GM19372 (cell line): Measurements from ENCODE around the gene NAP1L1.

ENCODE experiments used
- ATAC-seq: cut with Tn5 transposase; IDR thresholded peaks from one replicate; pipeline ENCODE4 v1.9.1; 2021; ENCODE audit warnings: mild to moderate bottlenecking, low read depth, moderate library complexity; ENCODE audit not compliant: unreplicated experiment

Gene NAP1L1, protein sequence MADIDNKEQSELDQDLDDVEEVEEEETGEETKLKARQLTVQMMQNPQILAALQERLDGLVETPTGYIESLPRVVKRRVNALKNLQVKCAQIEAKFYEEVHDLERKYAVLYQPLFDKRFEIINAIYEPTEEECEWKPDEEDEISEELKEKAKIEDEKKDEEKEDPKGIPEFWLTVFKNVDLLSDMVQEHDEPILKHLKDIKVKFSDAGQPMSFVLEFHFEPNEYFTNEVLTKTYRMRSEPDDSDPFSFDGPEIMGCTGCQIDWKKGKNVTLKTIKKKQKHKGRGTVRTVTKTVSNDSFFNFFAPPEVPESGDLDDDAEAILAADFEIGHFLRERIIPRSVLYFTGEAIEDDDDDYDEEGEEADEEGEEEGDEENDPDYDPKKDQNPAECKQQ

DNA sequence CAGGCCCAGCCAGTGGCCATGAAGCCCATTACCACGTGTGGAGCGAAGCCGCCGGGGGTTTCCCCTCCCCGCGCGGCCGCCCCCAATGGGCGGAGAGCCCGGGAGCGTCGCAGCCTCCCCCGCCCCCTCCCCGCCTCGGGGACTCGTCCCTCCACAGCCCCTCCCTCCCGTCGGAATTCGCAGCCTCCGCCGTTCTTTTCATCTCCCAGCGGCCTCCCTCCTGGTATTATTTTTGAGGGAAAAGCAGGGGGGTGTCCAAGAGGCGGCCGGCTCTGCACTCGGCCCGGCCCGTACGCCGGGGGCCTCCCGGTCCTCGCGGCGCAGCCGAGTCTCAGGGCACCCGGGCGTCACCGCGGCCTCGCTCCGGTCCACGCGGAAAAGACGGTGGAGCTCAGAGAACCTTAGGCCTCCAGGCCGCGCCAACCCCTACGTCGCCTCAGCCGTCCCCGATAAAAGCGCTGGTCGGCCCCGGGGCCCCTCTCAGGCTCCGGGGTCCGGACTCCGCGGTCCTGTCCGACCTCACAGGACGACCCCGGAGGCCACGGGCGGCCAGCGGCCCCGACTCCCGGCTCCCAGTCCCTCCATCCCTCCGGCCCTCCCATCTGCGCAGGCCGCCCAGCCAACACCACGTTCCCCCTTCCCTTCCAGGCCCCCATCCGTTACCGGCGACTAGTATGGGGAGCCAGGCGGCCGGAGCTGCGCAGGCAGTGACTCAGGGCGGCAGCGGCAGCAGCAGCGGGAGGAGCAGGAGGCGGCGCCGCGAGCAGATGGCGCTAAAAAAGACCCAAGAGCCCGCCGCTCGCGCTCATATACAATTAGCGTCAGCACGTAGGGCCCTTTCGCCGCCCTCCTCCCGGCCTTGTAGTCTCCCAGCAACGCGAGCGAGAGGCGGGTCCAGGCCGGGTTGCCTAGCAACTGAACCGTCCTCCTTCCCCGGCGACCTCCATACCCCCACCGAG, at the start of gene NAP1L1:
Gene NAP1L1, minus strand, starts transcription at position 782 of the 959 bp plus-strand sequence. CDS start 10,466 bp downstream, outside the sequence.
- ATAC-seq, result peak; percentile 87

DNA sequence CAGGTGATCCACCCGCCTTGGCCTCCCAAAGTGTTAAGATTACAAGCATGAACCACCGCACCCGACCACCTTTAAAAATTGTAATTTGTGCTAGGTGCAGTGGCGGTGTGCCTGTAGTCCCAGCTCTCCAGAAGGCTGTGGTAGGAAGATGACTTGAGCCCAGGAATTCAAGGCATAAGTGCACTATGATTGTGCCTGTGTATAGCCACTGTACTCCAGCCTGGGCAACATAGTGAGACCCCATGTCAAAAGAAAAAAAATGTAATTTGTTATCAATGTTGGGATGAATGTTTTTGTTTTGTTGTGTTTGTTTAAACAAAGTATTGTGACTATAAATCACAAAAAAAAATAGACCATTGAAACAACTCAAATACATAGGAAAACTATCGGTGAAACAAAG, 43.1 kb upstream of the NAP1L1 start:
- no peak for ATAC-seq

DNA sequence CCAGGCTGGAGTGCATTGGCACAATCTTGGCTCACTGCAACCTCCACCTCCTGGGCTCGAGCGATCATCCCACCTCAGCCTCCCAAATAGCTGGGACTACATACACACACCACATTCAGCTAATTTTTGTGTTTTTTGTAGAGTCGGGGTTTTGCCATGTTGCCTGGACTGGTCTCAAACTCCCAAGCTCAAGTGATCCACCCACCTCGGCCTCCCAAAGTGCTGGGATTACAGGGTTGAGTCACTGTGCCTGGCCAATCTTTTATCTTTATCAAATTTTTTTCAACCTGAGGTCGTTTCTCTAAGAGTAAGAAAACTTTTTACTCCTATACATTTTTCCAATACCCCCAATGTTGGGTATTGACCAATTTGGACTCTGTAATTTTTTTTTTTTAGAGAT, 40.0 kb upstream of the NAP1L1 start:
- ATAC-seq, result no peak

DNA sequence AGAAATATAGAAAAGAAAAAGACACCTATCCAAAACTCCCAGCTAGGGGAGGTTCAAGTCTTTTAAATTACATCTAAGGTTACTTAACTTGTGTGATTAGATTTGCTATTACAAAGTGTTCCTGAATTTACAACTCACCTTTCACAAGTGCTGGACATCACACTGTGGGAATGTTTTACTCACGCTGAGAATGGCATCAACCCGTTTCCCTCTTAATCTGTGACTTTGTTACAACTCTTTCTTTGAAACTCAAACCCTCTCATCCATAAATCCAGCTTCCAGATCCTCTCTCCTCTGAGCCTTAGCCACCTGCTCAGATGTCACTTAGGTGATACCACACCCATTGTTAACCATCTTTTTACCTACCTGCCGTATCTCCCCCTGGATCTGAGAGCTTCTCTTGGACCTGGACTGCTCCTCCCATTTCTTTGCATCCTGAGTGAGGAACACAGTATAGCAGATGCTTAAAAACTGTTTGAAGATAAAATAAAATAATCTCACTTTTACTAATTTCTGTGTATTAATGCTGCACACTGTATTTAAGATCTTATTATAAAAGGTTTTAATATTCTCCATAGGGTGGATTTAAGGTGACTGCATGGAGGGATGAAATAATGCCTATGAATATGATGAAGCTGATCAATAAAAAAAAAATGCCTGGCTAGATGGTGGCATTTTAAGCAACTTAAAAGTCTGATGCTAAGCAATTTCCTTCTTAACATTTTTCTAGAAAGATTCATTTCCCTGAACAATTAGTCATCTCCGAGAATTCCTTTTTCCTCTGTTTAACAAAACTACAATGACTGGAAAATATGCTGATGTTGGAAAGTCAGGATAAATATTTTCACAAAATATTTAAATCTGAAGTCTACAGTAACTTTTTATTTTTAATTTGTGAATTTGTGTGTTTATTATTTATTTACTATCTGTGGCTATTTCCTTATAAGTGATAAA, 39.1 kb upstream of the NAP1L1 start:
- no peak for ATAC-seq

DNA sequence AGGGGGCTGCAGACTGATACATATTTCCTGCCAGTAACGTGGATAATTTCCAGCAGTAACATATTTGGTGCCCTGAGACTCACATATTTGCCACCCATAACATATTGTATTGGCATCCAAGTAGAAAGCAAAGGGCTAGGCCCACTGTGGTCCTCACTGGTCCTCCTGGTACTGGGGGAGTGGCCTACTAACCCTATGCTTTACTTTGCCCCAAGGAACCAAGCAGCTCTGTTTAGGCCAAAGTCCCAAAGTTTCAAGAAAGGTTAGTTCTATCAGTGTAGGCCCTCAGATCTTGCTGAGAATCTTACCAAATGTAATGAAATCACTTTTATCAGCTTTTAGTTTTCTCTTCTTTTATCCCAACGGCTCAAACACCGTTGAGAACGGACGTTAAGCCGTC, 35.4 kb upstream of the NAP1L1 start:
- no peak for ATAC-seq

DNA sequence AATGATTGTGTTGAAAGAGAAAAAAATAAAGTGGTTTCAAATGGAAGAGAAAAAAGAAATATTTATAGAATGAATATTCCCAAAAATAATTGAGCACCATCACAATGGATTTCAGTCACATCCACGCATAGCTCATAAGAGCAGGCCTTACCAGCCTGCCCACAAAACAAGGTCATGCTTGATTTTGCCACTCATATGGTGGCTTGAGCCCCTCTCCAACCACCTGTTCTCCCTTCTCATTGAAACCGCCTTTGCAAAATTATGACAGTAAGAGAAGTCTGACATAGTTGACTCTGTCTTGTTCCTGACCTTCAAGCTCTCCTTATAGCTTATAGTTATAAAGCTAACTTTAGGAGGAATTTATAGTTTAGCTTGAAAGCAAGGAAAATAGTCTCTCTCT, 33.3 kb upstream of the NAP1L1 start:
- no peak for ATAC-seq

DNA sequence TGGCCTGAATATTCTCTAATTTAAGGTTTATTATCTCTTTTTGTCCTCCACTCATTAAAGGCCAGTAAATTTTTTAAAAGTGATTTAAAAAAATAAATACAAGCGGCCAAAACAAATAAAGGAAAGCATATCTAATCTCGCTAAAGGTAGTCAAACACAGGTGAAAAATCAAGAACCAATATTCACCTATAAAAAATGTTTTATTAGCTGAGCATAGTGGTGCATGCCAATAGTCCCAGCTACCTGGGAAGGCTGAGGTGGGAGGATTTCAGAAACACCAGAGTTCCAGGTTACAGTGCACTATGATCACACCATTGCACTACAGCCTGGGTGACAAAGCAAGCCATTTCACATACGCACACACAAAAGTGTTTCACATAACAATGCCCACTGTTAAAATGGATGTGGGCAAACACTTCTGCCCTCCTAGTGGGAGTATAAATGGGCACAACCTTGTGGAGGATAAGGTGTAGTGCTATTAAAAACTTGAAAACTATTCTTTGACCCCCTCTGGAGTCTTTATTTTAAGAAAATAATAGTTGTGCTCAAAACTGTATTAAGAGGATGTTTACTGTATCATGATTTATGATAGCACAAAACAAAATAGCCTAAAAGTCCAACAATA, 32.7 kb upstream of the NAP1L1 start:
- no peak for ATAC-seq

DNA sequence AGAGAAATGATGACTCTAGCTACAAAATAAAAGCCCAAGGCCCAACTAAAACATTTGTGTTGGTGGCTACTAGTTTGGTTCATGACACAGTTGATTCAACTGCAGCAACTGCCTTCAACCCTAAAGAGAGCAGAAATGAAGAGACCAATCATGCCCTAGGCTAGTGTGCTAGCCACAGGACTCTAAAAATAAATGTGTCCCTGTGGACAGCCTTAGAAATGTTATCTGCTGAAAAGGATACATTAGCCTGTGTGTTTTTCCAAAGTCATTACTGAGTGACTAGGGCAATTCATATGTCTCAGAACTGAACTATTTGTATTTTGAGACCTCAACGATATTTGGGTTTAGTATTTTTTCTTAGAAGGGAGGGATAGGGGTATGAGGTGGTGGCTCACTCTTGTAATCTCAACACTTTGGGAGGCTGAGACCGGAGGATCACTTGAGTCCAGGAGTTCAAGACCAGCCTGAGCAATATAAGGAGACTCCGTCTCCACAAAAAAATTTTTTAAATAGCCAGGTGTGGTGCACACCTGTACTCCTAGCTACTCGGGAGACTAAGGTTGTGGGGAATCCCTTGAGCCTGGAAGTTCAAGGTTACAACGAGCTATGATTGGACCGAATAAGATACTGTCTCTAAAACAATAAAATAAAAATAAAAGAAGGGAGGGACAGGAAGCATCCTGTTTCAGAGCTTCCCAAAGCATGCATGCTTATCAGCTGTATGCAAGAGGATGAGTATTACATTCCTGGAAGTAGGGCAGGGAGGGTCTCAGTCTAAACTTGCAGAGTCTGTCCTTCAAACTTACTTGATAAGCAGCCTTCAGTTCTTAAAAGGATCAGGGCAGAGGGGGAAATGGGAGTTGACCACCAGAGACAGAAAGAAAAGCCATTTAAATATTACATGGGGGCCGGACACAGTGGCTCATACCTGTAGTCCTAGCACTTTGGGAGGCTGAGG, 29.6 kb upstream of the NAP1L1 start:
- ATAC-seq, result no peak

DNA sequence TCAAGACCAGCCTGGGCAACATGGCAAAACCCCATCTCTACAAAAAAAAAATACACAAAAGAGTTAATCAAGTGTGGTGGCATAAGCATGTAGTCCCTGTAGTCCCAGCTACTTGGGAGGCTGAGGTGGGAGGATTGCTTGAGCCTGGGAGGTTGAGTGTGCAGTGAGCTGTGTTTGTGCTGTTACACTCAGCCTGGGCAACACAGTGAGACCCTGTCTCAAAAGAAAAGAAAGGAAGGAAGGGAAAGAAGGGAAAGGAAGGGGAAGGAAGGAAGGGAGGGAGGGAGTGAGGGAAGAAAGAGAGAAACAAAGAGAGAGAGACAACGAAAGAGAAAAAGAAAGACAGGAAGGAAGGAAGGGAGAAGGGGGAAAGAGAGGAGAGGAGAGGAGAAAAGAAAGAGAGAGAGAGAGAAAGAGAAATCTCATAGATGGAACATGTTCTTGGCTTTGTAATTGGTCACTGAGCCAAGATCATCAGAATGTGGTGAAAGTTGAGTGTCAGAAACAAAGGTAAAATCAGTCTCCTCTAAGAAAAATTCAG, 26.8 kb upstream of the NAP1L1 start:
- ATAC-seq, result no peak

DNA sequence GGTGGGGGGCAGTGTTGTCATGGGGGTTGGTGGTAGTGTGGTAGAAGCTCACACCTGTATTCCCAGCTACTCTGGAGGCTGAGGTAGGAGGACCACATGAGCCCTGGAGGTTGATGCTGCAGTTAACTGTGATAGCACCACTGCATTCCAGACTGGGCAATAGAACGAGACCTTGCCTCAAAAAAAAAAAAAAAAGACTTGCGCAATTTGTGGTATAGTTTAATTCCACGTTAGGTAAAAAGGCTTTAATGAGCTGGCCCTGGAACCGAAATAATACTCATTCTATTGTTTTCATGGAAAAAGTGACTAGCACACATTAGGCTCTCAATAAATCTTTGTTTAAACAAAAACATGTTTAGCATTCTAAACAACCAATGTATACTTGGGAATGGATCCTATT, 25.4 kb upstream of the NAP1L1 start:
- no peak for ATAC-seq

DNA sequence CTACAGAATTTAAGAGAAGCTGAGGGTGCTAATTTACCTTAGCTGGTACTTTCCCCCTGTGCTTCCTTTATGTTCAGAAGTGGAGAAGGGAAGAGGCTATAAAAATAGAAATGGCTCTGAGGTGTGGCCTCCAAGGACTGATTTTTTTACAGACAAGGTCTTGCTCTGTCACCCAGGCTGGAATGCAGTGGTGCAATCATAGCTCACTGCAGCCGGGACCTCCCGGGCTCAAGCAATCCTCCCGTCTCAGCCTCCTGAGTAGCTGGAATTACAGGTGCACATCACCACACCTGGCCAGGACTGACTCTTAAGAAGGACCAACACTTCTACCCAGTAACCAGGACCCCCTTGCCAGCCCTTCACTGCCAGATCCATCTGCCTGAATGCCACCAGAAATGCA, 23.9 kb upstream of the NAP1L1 start:
- ATAC-seq, result no peak

DNA sequence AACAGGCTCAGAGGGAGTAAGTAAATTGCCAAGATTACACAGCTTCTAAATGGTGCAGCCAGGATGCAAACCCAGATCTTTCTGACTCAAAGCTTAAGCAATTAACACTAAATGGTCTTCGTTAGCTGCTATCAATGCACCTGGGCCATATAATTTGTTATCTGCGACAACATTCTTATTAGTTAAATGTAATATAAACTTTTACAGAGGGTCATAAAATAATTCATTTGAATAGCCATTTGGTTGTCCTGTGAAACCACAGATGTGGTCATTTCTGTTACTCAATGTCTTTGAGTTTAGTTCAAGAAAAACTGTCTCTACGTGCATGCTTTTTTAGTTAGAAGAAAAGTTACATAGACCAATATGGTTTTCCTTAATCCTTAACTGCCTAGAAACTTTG, 22.1 kb upstream of the NAP1L1 start:
- no peak for ATAC-seq

DNA sequence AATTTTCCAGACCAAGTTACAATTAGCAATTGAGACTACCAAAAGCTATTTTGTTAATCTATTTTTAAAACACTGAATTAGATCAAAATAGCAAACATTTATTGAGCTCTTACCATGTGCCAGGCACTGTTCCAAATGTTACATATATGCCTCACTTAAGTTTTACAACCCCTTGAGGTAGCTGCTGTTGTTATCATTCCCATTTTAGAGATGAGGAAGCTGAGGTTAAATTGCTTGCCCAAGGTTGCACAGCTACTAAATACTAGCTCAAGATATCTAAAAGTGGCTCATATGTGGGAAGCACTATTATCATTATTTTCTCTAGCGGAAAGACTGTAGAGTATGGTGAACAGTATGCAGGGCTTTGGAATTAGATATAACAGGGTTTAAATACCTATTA, 19.5 kb upstream of the NAP1L1 start:
- no peak for ATAC-seq

DNA sequence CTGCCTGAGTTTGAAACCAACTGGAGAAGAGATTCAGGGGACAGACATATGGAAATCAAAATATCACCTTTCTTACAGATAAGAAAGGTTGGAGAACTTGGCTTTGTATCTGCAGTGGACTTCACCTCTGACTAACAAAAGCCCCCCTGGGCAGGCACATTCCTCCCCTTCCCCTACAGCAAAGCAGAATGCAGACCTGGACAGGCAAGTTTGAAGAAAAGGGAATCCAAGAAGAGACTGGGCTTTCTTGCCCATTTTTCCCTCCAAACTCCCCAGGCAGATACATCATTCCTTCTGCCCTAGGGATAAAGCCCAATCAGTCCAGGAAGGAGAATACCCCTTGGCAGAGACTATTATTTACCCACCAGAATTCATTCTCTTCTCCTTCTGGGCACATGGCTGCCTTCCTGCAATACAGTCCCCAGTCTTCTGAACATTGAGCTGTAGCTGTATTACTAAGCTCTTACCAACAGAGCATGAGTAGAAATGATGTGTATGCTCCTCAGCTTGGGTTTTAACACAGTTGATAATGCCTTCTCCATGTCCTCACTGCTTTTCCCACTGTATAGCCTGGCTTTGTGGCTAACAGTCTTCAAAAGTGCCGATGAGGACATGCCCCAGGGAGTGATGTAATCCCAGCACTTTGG, 17.4 kb upstream of the NAP1L1 start:
- ATAC-seq, result no peak

DNA sequence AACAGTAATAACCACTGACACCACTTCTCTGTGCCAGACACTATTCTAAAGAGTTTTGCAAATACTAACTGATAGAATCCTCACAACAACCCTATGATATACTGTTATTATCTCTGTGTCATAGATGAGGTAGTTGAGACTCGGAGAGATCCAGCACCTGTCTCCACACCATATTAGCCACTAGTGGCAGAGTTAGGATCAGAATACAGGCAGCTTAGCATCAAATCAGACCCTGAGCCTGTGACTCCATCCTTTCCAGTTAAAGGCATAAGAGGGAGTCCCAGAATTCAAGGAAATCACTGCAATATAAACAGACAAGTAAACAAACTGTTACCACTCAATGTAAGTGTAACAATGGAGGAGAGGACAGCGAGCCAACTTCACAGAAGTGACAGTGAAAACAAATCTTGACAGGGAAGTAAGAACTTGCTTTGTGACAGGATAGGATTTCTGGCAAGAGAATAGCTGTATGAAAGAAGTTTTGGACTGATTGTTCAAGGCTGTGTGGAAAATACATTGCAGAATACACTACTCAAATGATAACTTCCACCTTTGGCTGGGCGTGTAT, 11.7 kb upstream of the NAP1L1 start:
- ATAC-seq, result no peak

DNA sequence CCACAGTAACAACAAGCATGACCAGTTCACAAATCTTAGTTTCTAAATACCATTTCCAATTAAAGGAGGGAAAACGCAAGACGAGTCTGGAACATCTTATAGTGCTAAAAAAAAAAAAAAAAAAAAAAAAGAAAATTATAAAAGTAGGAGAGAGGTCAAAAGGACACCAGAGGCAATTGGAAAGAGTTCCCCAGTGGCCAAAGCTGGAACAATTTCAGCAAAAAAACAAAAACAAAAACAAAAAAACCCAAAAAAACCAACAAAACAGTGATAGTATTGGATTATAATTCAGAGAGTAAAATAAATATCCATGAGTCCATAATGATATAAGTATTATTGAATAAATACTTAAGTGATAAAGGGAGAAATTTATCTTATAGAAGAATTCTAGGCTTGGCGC, 10.3 kb upstream of the NAP1L1 start:
- no peak for ATAC-seq

DNA sequence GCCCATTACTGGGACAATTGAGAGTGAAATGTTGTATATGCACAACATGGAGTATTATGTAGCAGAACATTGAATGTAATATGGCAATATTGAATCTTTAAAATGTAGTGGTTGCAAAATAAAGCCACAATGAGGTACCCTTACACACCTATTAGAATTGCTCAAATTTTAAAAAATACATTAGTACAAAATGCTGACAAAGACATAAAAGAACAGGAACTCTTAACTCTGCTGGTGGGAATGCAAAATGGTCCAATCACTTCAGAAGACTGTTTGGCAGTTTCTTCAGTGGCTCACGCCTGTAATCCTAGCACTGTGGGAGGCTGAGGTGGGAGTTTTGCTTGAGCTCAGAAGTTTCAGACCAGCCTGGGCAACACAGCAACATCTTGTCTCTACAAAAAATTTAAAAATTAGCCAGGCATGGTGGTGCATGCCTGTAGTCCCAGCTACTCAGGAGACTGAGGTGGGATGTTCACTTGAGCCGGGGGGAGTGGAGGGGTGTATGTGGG, 6.8 kb upstream of the NAP1L1 start:
- no peak for ATAC-seq

DNA sequence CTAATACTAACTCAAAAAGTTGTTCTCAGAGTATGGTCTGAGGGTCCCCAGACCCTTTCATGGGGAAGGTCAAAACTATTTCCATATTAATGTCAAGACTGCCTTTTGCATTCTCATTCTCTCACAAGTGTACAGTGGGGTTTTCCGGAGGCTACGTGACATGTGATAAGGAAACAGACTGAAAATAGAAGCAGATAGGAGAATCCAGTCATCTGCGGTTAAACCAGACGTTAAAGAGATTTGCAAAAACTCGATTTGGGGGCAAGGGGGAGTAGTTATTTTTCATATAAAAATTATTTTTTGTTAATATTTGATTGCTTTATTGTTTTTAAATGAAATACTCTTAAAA, 1.0 kb upstream of the NAP1L1 start:
- ATAC-seq, result no peak
